Activated CD4-positive, alpha-beta T cell treated with anti-CD3 and anti-CD28 coated beads for 24 hours (primary cell): Measurements from ENCODE around the gene THSD7B.

ENCODE experiments used
- DNase-seq, 2 donors: peaks; one replicate each; pipeline ENCODE4 v3.0.0-alpha.2; 2020; ENCODE audit warnings: low read depth in 2 of 2

THSD7B gene

GRCh38 chr2:137155356-137156104, 390.2 kb downstream of the THSD7B start:
- DNase-seq: no peak

GRCh38 chr2:137156221-137156844, 391.0 kb downstream of the THSD7B start:
- no peak for DNase-seq

- no peak for DNase-seq
Measured at GRCh38 chr2:137157851-137158250, 392.5 kb downstream of the THSD7B start.

GRCh38 chr2:137161250-137161649, 395.9 kb downstream of the THSD7B start:
- no peak for DNase-seq

- DNase-seq: no peak
Measured at GRCh38 chr2:137165968-137166367, 400.6 kb downstream of the THSD7B start.

GRCh38 chr2:137167651-137168050, 402.3 kb downstream of the THSD7B start:
- DNase-seq: no peak

GRCh38 chr2:137168552-137168951, 403.2 kb downstream of the THSD7B start:
- DNase-seq: no peak

- no peak for DNase-seq
Measured at GRCh38 chr2:137172162-137172561, 406.8 kb downstream of the THSD7B start.

GRCh38 chr2:137173463-137173862, 408.1 kb downstream of the THSD7B start:
- DNase-seq: no peak

- DNase-seq: no peak
Measured at GRCh38 chr2:137175246-137175645, 409.9 kb downstream of the THSD7B start.

- DNase-seq: no peak
Measured at GRCh38 chr2:137178951-137179377, 413.6 kb downstream of the THSD7B start.

GRCh38 chr2:137179542-137179941, 414.2 kb downstream of the THSD7B start:
- no peak for DNase-seq

- no peak for DNase-seq
Measured at GRCh38 chr2:137180012-137180411, 414.7 kb downstream of the THSD7B start.

GRCh38 chr2:137181370-137181769, 416.0 kb downstream of the THSD7B start:
- no peak for DNase-seq

GRCh38 chr2:137182071-137182470, 416.7 kb downstream of the THSD7B start:
- DNase-seq: no peak

- DNase-seq: no peak
Measured at GRCh38 chr2:137183206-137183898, 418.0 kb downstream of the THSD7B start.

- DNase-seq: no peak
Measured at GRCh38 chr2:137185378-137186078, 420.2 kb downstream of the THSD7B start.

GRCh38 chr2:137187216-137187615, 421.9 kb downstream of the THSD7B start:
- DNase-seq: no peak

GRCh38 chr2:137190411-137191195, 425.3 kb downstream of the THSD7B start:
- no peak for DNase-seq

- no peak for DNase-seq
Measured at GRCh38 chr2:137192366-137193310, 427.3 kb downstream of the THSD7B start.
